Liver (tissue), 9 donors: Measurements from ENCODE around the gene WNK2. TPM values are rescaled to one million over a fixed set of nuclear protein-coding genes. Genes with fewer than 3 reads are reported as not detected.

Source experiments
- DNase-seq: peaks from one replicate; pipeline ENCODE4 v3.0.0-alpha.2; 2017; ENCODE audit warnings: low spot score
- H3K27ac ChIP-seq, 2 donors: one replicate each; pipeline ENCODE4 v1.7.0; 2013; ENCODE audit warnings: inconsistent platforms in 2 of 2, low read length in 2 of 2, control low read depth in 1 of 2, low read depth in 1 of 2, mild to moderate bottlenecking in 1 of 2
- H3K27me3 ChIP-seq, 4 donors: one replicate each; pipeline versions ENCODE4 v1.6.1 to v1.7.0; 2013; ENCODE audit warnings: low read length in 3 of 4, inconsistent platforms in 1 of 4, mild to moderate bottlenecking in 1 of 4, moderate library complexity in 1 of 4; ENCODE audit not compliant: control insufficient read depth in 4 of 4, insufficient read depth in 4 of 4
- H3K36me3 ChIP-seq, 4 donors: one replicate each; pipeline versions ENCODE4 v1.6.1 to v1.7.0; 2013; ENCODE audit warnings: low read length in 3 of 4, mild to moderate bottlenecking in 3 of 4, low read depth in 1 of 4, moderate library complexity in 1 of 4; ENCODE audit not compliant: control insufficient read depth in 4 of 4, insufficient read depth in 3 of 4
- H3K4me1 ChIP-seq, 4 donors: one replicate each; pipeline versions ENCODE4 v1.6.1 to v1.7.0; 2013; ENCODE audit warnings: low read length in 3 of 4, mild to moderate bottlenecking in 3 of 4, moderate library complexity in 1 of 4; ENCODE audit not compliant: control insufficient read depth in 4 of 4, insufficient read depth in 4 of 4
- H3K4me3 ChIP-seq, 3 donors: one replicate each; pipeline versions ENCODE4 v1.6.1 to v1.7.0; 2013; ENCODE audit warnings: low read length in 3 of 3, control low read depth in 1 of 3, low read depth in 1 of 3, mild to moderate bottlenecking in 1 of 3
- H3K9ac ChIP-seq, 2 donors: one replicate each; pipeline ENCODE4 v1.7.0; 2013; ENCODE audit warnings: low read length in 2 of 2, mild to moderate bottlenecking in 2 of 2, moderate library complexity in 2 of 2, control low read depth in 1 of 2, low read depth in 1 of 2
- H3K9me3 ChIP-seq, 4 donors: one replicate each; pipeline versions ENCODE4 v1.6.1 to v1.7.0; 2013; ENCODE audit warnings: low read length in 3 of 4; ENCODE audit not compliant: control insufficient read depth in 4 of 4
- EGR1 ChIP-seq, 2 donors: IDR thresholded peaks; 2 replicates each; pipeline ENCODE4 v1.6.1; 2016 to 2018; ENCODE audit warnings: antibody characterized with exemption in 2 of 2, low read depth in 2 of 2
- FOXA1 ChIP-seq: IDR thresholded peaks from 2 replicates; pipeline ENCODE4 v1.6.1; 2016; ENCODE audit warnings: antibody characterized with exemption
- FOXA2 ChIP-seq: IDR thresholded peaks from 2 replicates; pipeline ENCODE4 v1.6.1; 2016; ENCODE audit warnings: antibody characterized with exemption
- GABPA ChIP-seq, 2 donors: IDR thresholded peaks in 1 of 2; conservative IDR thresholded peaks in 1 of 2; 2 replicates each; pipeline ENCODE4 v1.6.1; 2016; ENCODE audit warnings: antibody characterized with exemption in 2 of 2, mild to moderate bottlenecking in 1 of 2, moderate library complexity in 1 of 2
- HNF4A ChIP-seq, 2 donors: conservative IDR thresholded peaks; 2 replicates each; pipeline ENCODE4 v1.6.1; 2016; ENCODE audit warnings: antibody characterized with exemption in 2 of 2, mild to moderate bottlenecking in 2 of 2
- HNF4G ChIP-seq: IDR thresholded peaks from 2 replicates; pipeline ENCODE4 v1.6.1; 2016; ENCODE audit warnings: antibody characterized with exemption
- JUND ChIP-seq, 2 donors: IDR thresholded peaks; 2 replicates each; pipeline ENCODE4 v1.6.1; 2016; ENCODE audit warnings: antibody characterized with exemption in 2 of 2
- NR2F2 ChIP-seq: IDR thresholded peaks from 2 replicates; pipeline ENCODE4 v1.6.1; 2016; ENCODE audit warnings: antibody characterized with exemption
- RAD21 ChIP-seq, 2 donors: IDR thresholded peaks; 2 replicates each; pipeline ENCODE4 v1.6.1; 2016; ENCODE audit warnings: antibody characterized with exemption in 2 of 2, mild to moderate bottlenecking in 2 of 2
- RXRA ChIP-seq, 2 donors: IDR thresholded peaks; 2 replicates each; pipeline ENCODE4 v1.6.1; 2017 to 2018; ENCODE audit warnings: antibody characterized with exemption in 2 of 2, mild to moderate bottlenecking in 1 of 2
- SP1 ChIP-seq: IDR thresholded peaks from 2 replicates; pipeline ENCODE4 v1.6.1; 2018; ENCODE audit warnings: antibody characterized with exemption, mild to moderate bottlenecking
- TAF1 ChIP-seq: conservative IDR thresholded peaks from 2 replicates; pipeline ENCODE4 v1.6.1; 2016; ENCODE audit warnings: antibody characterized with exemption, mild to moderate bottlenecking
- YY1 ChIP-seq: IDR thresholded peaks from 2 replicates; pipeline ENCODE4 v1.6.1; 2016; ENCODE audit warnings: antibody characterized with exemption, mild to moderate bottlenecking
- WGBS: extraction: QIAGEN DNeasy Blood & Tissue Kit; methylation state at CpG from one replicate; pipeline ENCODE4 v1.1.7; 2013; 5-methylcytosine and 5-hydroxymethylcytosine counted together
- polyA plus RNA-seq, 2 donors: library from polyadenylated mRNA; stranded (reverse) in 1 of 2; unstranded in 1 of 2; fragments of 200-250 nt in 1 of 2; fragments of >200 nt in 1 of 2; fragmentation: Nextera tagmentation in 1 of 2; extraction: Ambion mirVana in 1 of 2; gene quantifications; one replicate each; pipeline versions ENCODE4 v1.2.1 to v1.2.3, GENCODE V29; 2013 to 2015
- total RNA-seq, 2 donors: library from RNA; depleted of rRNA; stranded (reverse); fragments of >200 nt; gene quantifications; one replicate each; pipeline ENCODE4 v1.2.3, GENCODE V29; 2014
- TF ChIP-seq, protein P1 (sequence below): IDR thresholded peaks from 2 replicates; pipeline ENCODE4 v1.6.1; 2016; ENCODE audit warnings: antibody characterized with exemption
- TF ChIP-seq, protein P2 (sequence below): fragments of 150-350 bp; IDR thresholded peaks from 2 replicates; pipeline ENCODE4 v1.5.1; 2017; ENCODE audit warnings: improper control_type of control experiment, low read depth, low read length; ENCODE audit not compliant: missing input control
- TF ChIP-seq, protein P3 (sequence below): IDR thresholded peaks from 2 replicates; pipeline ENCODE4 v1.6.1; 2016; ENCODE audit warnings: antibody characterized with exemption, mild to moderate bottlenecking
- TF ChIP-seq, protein P4 (sequence below): IDR thresholded peaks from 2 replicates; pipeline ENCODE4 v1.6.1; 2016; ENCODE audit warnings: antibody characterized with exemption
- TF ChIP-seq, protein P5 (sequence below): IDR thresholded peaks from 2 replicates; pipeline ENCODE4 v1.6.1; 2016; ENCODE audit warnings: antibody characterized with exemption
- donor health status: healthy.
- donor health status: healthy.
- donor health status: healthy.
- donor health status: healthy.
- donor health status: healthy.

WNK2 gene
- total and polyA plus RNA-seq, 4 donors: 0.65 to 4.4 (median 1.7) TPM

DNA sequence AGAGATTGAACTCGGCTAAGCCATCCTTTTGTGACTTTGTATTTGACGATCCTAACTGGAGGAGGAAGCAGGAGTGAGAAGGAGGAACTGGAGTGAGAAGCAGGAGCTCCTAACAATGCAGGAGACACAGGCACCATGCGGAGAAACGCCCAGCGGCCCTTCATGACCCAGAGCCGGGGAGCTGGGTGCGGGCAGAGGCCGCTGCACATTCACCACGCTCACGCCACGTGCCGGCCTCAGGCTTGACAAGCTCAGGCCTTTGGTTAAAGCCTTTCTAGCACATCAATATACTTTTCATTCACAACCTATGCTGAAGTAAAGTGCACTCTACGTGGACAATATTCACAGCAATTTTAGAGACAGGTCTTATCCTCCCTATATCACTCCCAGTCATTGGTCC lies 142.7 kb downstream of the WNK2 start:
- H3K36me3 ChIP-seq: no peaks in the 10 kb centered on the region
- H3K4me3 ChIP-seq: no peak overlapping the region
- 89% methylated on average over 13 of the region's 13 CpGs for WGBS

More for the DNA sequence above, 142.7 kb downstream of the WNK2 start:
- Histone ChIP-seq H3K9me3 (no peaks in the 10 kb centered on the region), H3K27ac (no peak overlapping the region), H3K4me1 (no peaks in the 10 kb centered on the region), H3K27me3 (peaks cover 0 to 3% (median 0%) of the 10 kb centered on the region in 4 donors), H3K9ac (no peak overlapping the region)
- TF ChIP-seq, protein P1, sequence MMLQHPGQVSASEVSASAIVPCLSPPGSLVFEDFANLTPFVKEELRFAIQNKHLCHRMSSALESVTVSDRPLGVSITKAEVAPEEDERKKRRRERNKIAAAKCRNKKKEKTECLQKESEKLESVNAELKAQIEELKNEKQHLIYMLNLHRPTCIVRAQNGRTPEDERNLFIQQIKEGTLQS: no peak
- TF ChIP-seq FOXA1: no peak
- TF ChIP-seq, protein P2, sequence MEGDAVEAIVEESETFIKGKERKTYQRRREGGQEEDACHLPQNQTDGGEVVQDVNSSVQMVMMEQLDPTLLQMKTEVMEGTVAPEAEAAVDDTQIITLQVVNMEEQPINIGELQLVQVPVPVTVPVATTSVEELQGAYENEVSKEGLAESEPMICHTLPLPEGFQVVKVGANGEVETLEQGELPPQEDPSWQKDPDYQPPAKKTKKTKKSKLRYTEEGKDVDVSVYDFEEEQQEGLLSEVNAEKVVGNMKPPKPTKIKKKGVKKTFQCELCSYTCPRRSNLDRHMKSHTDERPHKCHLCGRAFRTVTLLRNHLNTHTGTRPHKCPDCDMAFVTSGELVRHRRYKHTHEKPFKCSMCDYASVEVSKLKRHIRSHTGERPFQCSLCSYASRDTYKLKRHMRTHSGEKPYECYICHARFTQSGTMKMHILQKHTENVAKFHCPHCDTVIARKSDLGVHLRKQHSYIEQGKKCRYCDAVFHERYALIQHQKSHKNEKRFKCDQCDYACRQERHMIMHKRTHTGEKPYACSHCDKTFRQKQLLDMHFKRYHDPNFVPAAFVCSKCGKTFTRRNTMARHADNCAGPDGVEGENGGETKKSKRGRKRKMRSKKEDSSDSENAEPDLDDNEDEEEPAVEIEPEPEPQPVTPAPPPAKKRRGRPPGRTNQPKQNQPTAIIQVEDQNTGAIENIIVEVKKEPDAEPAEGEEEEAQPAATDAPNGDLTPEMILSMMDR: no peak
- no peak for TF ChIP-seq TAF1
- no peak for TF ChIP-seq YY1
- no peak for TF ChIP-seq RXRA (IDR thresholded peaks at IDR 0.05)
- TF ChIP-seq, protein P3, sequence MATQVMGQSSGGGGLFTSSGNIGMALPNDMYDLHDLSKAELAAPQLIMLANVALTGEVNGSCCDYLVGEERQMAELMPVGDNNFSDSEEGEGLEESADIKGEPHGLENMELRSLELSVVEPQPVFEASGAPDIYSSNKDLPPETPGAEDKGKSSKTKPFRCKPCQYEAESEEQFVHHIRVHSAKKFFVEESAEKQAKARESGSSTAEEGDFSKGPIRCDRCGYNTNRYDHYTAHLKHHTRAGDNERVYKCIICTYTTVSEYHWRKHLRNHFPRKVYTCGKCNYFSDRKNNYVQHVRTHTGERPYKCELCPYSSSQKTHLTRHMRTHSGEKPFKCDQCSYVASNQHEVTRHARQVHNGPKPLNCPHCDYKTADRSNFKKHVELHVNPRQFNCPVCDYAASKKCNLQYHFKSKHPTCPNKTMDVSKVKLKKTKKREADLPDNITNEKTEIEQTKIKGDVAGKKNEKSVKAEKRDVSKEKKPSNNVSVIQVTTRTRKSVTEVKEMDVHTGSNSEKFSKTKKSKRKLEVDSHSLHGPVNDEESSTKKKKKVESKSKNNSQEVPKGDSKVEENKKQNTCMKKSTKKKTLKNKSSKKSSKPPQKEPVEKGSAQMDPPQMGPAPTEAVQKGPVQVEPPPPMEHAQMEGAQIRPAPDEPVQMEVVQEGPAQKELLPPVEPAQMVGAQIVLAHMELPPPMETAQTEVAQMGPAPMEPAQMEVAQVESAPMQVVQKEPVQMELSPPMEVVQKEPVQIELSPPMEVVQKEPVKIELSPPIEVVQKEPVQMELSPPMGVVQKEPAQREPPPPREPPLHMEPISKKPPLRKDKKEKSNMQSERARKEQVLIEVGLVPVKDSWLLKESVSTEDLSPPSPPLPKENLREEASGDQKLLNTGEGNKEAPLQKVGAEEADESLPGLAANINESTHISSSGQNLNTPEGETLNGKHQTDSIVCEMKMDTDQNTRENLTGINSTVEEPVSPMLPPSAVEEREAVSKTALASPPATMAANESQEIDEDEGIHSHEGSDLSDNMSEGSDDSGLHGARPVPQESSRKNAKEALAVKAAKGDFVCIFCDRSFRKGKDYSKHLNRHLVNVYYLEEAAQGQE: no peak
- TF ChIP-seq RAD21 (IDR thresholded peaks at IDR 0.05): no peak
- TF ChIP-seq NR2F2: no peak
- no peak for TF ChIP-seq FOXA2
- TF ChIP-seq GABPA (IDR thresholded peaks at IDR 0.05 in 1 of 2, conservative IDR thresholded peaks at IDR 0.05 in 1 of 2): no peak
- TF ChIP-seq JUND (IDR thresholded peaks at IDR 0.05): no peak
- TF ChIP-seq, protein P4, sequence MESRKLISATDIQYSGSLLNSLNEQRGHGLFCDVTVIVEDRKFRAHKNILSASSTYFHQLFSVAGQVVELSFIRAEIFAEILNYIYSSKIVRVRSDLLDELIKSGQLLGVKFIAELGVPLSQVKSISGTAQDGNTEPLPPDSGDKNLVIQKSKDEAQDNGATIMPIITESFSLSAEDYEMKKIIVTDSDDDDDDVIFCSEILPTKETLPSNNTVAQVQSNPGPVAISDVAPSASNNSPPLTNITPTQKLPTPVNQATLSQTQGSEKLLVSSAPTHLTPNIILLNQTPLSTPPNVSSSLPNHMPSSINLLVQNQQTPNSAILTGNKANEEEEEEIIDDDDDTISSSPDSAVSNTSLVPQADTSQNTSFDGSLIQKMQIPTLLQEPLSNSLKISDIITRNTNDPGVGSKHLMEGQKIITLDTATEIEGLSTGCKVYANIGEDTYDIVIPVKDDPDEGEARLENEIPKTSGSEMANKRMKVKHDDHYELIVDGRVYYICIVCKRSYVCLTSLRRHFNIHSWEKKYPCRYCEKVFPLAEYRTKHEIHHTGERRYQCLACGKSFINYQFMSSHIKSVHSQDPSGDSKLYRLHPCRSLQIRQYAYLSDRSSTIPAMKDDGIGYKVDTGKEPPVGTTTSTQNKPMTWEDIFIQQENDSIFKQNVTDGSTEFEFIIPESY: no peak
- TF ChIP-seq HNF4G: no peak
- no peak for TF ChIP-seq SP1
- TF ChIP-seq, protein P5, sequence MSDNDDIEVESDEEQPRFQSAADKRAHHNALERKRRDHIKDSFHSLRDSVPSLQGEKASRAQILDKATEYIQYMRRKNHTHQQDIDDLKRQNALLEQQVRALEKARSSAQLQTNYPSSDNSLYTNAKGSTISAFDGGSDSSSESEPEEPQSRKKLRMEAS: no peak
- no peak for TF ChIP-seq HNF4A (conservative IDR thresholded peaks at IDR 0.05)
- TF ChIP-seq EGR1 (IDR thresholded peaks at IDR 0.05; ENCODE audit: low read depth in 2 of 2): no peak
- no peak for DNase-seq
